HL-60 (cell line): ENCODE results near the gene KIF25.

ENCODE experiments used
- DNase-seq, 2 experiments: peaks; one replicate each; pipeline ENCODE4 v3.0.0-alpha.2; 2010 to 2020; ENCODE audit warnings: low read depth in 1 of 2, low spot score in 1 of 2
- H3K27ac ChIP-seq: fragments of 250-450 bp; sonication (Bioruptor Pico); replicated peaks from 2 replicates; pipeline ENCODE4 v1.5.1; 2020; ENCODE audit warnings: mild to moderate bottlenecking, moderate library complexity
- H3K27me3 ChIP-seq: fragments of 250-450 bp; sonication (Bioruptor Pico); 2 replicates; pipeline ENCODE4 v1.5.1; 2021; ENCODE audit warnings: mild to moderate bottlenecking, moderate library complexity; ENCODE audit not compliant: insufficient read depth, poor library complexity, severe bottlenecking
- H3K4me3 ChIP-seq: replicated peaks from 2 replicates; pipeline ENCODE4 v1.5.1; 2011; ENCODE audit warnings: mild to moderate bottlenecking, control low read depth, low read length; ENCODE audit not compliant: insufficient read depth
- CTCF ChIP-seq: IDR thresholded peaks from one replicate; pipeline ENCODE4 v1.5.1; 2011; ENCODE audit warnings: low read length, control low read depth, inconsistent platforms; ENCODE audit not compliant: insufficient read depth
- GABPA ChIP-seq: IDR thresholded peaks from 2 replicates; pipeline ENCODE4 v1.6.1; 2012; ENCODE audit warnings: low read depth
- POLR2AphosphoS5 ChIP-seq: IDR thresholded peaks from 2 replicates; pipeline ENCODE4 v1.6.1; 2012; ENCODE audit warnings: low read depth
- REST ChIP-seq: IDR thresholded peaks from 2 replicates; pipeline ENCODE4 v1.6.1; 2012; ENCODE audit warnings: low read depth; ENCODE audit not compliant: insufficient replicate concordance
- SPI1 ChIP-seq: IDR thresholded peaks from 2 replicates; pipeline ENCODE4 v1.6.1; 2012; ENCODE audit warnings: low read depth, mild to moderate bottlenecking, borderline replicate concordance

The KIF25 gene

GRCh38 chr6:168015482-168016175 is 18.2 kb downstream of the KIF25 start:
- no peak overlapping the region for H3K27ac ChIP-seq

GRCh38 chr6:168016176-168016620 is 18.7 kb downstream of the KIF25 start:
- H3K27ac ChIP-seq, result no peak overlapping the region
- no peak overlapping the region for H3K4me3 ChIP-seq
- no peak for DNase-seq
- H3K27me3 ChIP-seq, result no peaks in the 10 kb centered on the region
- TF ChIP-seq POLR2AphosphoS5 (no peak), SPI1 (no peak), GABPA (no peak), REST (no peak), CTCF (no peak)

More at GRCh38 chr6:168015482-168016175, 18.2 kb downstream of the KIF25 start:
- Histone ChIP-seq H3K4me3 (no peak overlapping the region), H3K27me3 (no peaks in the 10 kb centered on the region)
- no peak for TF ChIP-seq SPI1
- no peak for TF ChIP-seq CTCF
- no peak for TF ChIP-seq GABPA
- no peak for TF ChIP-seq REST
- no peak for TF ChIP-seq POLR2AphosphoS5
- DNase-seq, result no peak

- no peak for TF ChIP-seq REST
- TF ChIP-seq SPI1, result no peak
- no peak for TF ChIP-seq CTCF
- TF ChIP-seq GABPA, result no peak
- no peak for TF ChIP-seq POLR2AphosphoS5
- Histone ChIP-seq H3K4me3 (no peak overlapping the region), H3K27me3 (no peaks in the 10 kb centered on the region), H3K27ac (no peak overlapping the region)
- no peak for DNase-seq
Observed at GRCh38 chr6:168016721-168017525, 19.5 kb downstream of the KIF25 start.
